ENCODE data around the gene OSTC.

Gene OSTC

GRCh38 chr4:108644237-108644636, 6.2 kb upstream of the OSTC start:
- H3K4me2 ChIP-seq: no peak overlapping the region

GRCh38 chr4:108646706-108647105, 3.7 kb upstream of the OSTC start:
- Histone ChIP-seq H3K4me3 (no peak overlapping the region), H3K9me3 (no peaks in the 10 kb centered on the region), H3K9ac (no peak overlapping the region), H4K20me1 (no peaks in the 10 kb centered on the region), H3K4me2 (no peak overlapping the region), H3K27me3 (no peaks in the 10 kb centered on the region), H3K27ac (no peak overlapping the region), H3K4me1 (peaks cover 9% of the 10 kb centered on the region), H3K36me3 (no peaks in the 10 kb centered on the region)
- no peak for TF ChIP-seq Cebpa-rat (IDR thresholded peaks at IDR 0.05)

More at GRCh38 chr4:108644237-108644636, 6.2 kb upstream of the OSTC start:
- Histone ChIP-seq H3K4me1 (no peaks in the 10 kb centered on the region), H3K9ac (no peak overlapping the region), H3K27me3 (no peaks in the 10 kb centered on the region), H3K27ac (no peak overlapping the region), H4K20me1 (no peaks in the 10 kb centered on the region), H3K36me3 (no peaks in the 10 kb centered on the region), H3K9me3 (no peaks in the 10 kb centered on the region), H3K4me3 (no peak overlapping the region)
- TF ChIP-seq Cebpa-rat (IDR thresholded peaks at IDR 0.05): no peak

GRCh38 chr4:108649863-108650211, 562 bp upstream of the OSTC start:
- Histone ChIP-seq H3K9me3 (no peaks in the 10 kb centered on the region), H3K4me2 (peak overlapping the region; percentile 88), H3K4me1 (peaks cover 14% of the 10 kb centered on the region), H3K4me3 (peak overlapping the region; percentile 95), H3K36me3 (peaks cover 22% of the 10 kb centered on the region), H4K20me1 (peaks cover 25% of the 10 kb centered on the region; the same call in 1 of the 2 replicates), H3K27ac (peak overlapping the region; percentile 93), H3K9ac (peak overlapping the region; percentile 97), H3K27me3 (no peaks in the 10 kb centered on the region)
- no peak for TF ChIP-seq Cebpa-rat (IDR thresholded peaks at IDR 0.05)

- Histone ChIP-seq H3K36me3 (peaks cover 34% of the 10 kb centered on the region), H3K4me2 (peak overlapping the region; percentile 88), H3K9ac (peak overlapping the region; percentile 97), H4K20me1 (peaks cover 25% of the 10 kb centered on the region; the same call in 1 of the 2 replicates), H3K9me3 (no peaks in the 10 kb centered on the region), H3K27ac (peak overlapping the region; percentile 93), H3K4me3 (peak overlapping the region; percentile 95), H3K4me1 (peaks cover 14% of the 10 kb centered on the region), H3K27me3 (no peaks in the 10 kb centered on the region)
- no peak for TF ChIP-seq Cebpa-rat (IDR thresholded peaks at IDR 0.05)
Measured at GRCh38 chr4:108651014-108651791, 804 bp downstream of the OSTC start.

- peaks cover 90% of the 10 kb centered on the region for H3K36me3 ChIP-seq
- no peak for TF ChIP-seq Cebpa-rat (IDR thresholded peaks at IDR 0.05)
- no peaks in the 10 kb centered on the region for H3K27me3 ChIP-seq
- H3K4me2 ChIP-seq: no peak overlapping the region
- H3K9me3 ChIP-seq: no peaks in the 10 kb centered on the region
- H4K20me1 ChIP-seq: no peaks in the 10 kb centered on the region
- H3K4me1 ChIP-seq: no peaks in the 10 kb centered on the region
- no peak overlapping the region for H3K4me3 ChIP-seq
- no peak overlapping the region for H3K9ac ChIP-seq
- H3K27ac ChIP-seq: no peak overlapping the region
Measured at GRCh38 chr4:108662629-108663028, 12.2 kb downstream of the OSTC start.

- Histone ChIP-seq H3K4me3 (no peak overlapping the region), H3K9ac (no peak overlapping the region), H3K36me3 (peaks cover 36% of the 10 kb centered on the region), H3K27me3 (no peaks in the 10 kb centered on the region), H4K20me1 (no peaks in the 10 kb centered on the region), H3K9me3 (no peaks in the 10 kb centered on the region), H3K27ac (no peak overlapping the region), H3K4me1 (no peaks in the 10 kb centered on the region), H3K4me2 (no peak overlapping the region)
- no peak for TF ChIP-seq Cebpa-rat (IDR thresholded peaks at IDR 0.05)
Measured at GRCh38 chr4:108674356-108674977, 24.1 kb downstream of the OSTC start.

- Histone ChIP-seq H3K9ac (no peak overlapping the region), H4K20me1 (no peaks in the 10 kb centered on the region), H3K4me2 (no peak overlapping the region), H3K4me1 (no peaks in the 10 kb centered on the region), H3K27me3 (no peaks in the 10 kb centered on the region), H3K36me3 (peaks cover 11% of the 10 kb centered on the region; the same call in 1 of the 2 replicates), H3K9me3 (no peaks in the 10 kb centered on the region), H3K27ac (no peak overlapping the region), H3K4me3 (no peak overlapping the region)
- no peak for TF ChIP-seq Cebpa-rat (IDR thresholded peaks at IDR 0.05)
Measured at GRCh38 chr4:108681321-108681809, 31.0 kb downstream of the OSTC start.

GRCh38 chr4:108683479-108683878, 33.1 kb downstream of the OSTC start:
- Histone ChIP-seq H3K36me3 (no peaks in the 10 kb centered on the region), H3K27ac (no peak overlapping the region), H3K9me3 (no peaks in the 10 kb centered on the region), H3K4me3 (no peak overlapping the region), H3K9ac (no peak overlapping the region), H3K27me3 (no peaks in the 10 kb centered on the region), H4K20me1 (no peaks in the 10 kb centered on the region), H3K4me2 (no peak overlapping the region), H3K4me1 (no peaks in the 10 kb centered on the region)
- TF ChIP-seq Cebpa-rat (IDR thresholded peaks at IDR 0.05): no peak

- H3K4me3 ChIP-seq: no peak overlapping the region
- no peaks in the 10 kb centered on the region for H3K9me3 ChIP-seq
- no peaks in the 10 kb centered on the region for H3K4me1 ChIP-seq
- H3K27ac ChIP-seq: no peak overlapping the region
- no peak overlapping the region for H3K4me2 ChIP-seq
- H4K20me1 ChIP-seq: no peaks in the 10 kb centered on the region
- H3K27me3 ChIP-seq: no peaks in the 10 kb centered on the region
- no peak for TF ChIP-seq Cebpa-rat (IDR thresholded peaks at IDR 0.05)
- H3K36me3 ChIP-seq: no peaks in the 10 kb centered on the region
- H3K9ac ChIP-seq: no peak overlapping the region
Measured at GRCh38 chr4:108685036-108685686, 34.8 kb downstream of the OSTC start.

GRCh38 chr4:108690738-108691137, 40.3 kb downstream of the OSTC start:
- Histone ChIP-seq H3K36me3 (no peaks in the 10 kb centered on the region), H3K27ac (no peak overlapping the region), H3K9ac (no peak overlapping the region), H3K9me3 (no peaks in the 10 kb centered on the region), H3K27me3 (no peaks in the 10 kb centered on the region), H3K4me1 (peaks cover 15% of the 10 kb centered on the region), H4K20me1 (no peaks in the 10 kb centered on the region), H3K4me2 (no peak overlapping the region), H3K4me3 (no peak overlapping the region)
- TF ChIP-seq Cebpa-rat (IDR thresholded peaks at IDR 0.05): no peak

All from BLaER1 (cell line).